Neural cell (in vitro differentiated cells): ENCODE data around the gene FOXD4L6. TPM values are rescaled to one million over a fixed set of nuclear protein-coding genes. Genes with fewer than 3 reads are reported as not detected.
"Not testable (repeated sequence)": the region's sequence is repeated elsewhere in the genome, so short reads cannot be mapped to it uniquely, and the experiment has no call there.

ENCODE experiments used
- H2AFZ ChIP-seq: fragments of 200-600, 300-800 bp; sonication (generic), shearing (Covaris generic); 2 replicates; pipeline ENCODE4 v1.6.0; 2014; ENCODE audit warnings: low read depth, mild to moderate bottlenecking, antibody characterized with exemption, low read length, moderate library complexity
- H3F3A ChIP-seq: fragments of 200-600 bp; shearing (Covaris generic); 2 replicates; pipeline ENCODE4 v1.6.1; 2016; ENCODE audit warnings: mild to moderate bottlenecking, moderate library complexity, mixed read lengths, antibody characterized with exemption, low read length; ENCODE audit not compliant: insufficient read depth, poor library complexity, severe bottlenecking
- H3K27ac ChIP-seq: fragments of 200-600, 300-800 bp; sonication (generic), shearing (Covaris generic); 2 replicates; pipeline ENCODE4 v1.5.1; 2014; ENCODE audit warnings: mild to moderate bottlenecking, low read length, moderate library complexity
- H3K27me3 ChIP-seq: fragments of 300-800, 200-600 bp; sonication (generic), shearing (Covaris generic); 2 replicates; pipeline ENCODE4 v1.6.0; 2014; ENCODE audit warnings: mild to moderate bottlenecking, low read depth, low read length, moderate library complexity; ENCODE audit not compliant: insufficient read depth
- H3K36me3 ChIP-seq: fragments of 300-800, 200-600 bp; sonication (generic), shearing (Covaris generic); 2 replicates; pipeline ENCODE4 v1.5.1; 2014; ENCODE audit warnings: mild to moderate bottlenecking, antibody characterized with exemption, low read length, moderate library complexity; ENCODE audit not compliant: insufficient read depth
- H3K4me2 ChIP-seq: fragments of 300-800, 200-600 bp; sonication (generic), shearing (Covaris generic); 2 replicates; pipeline ENCODE4 v1.6.0; 2014; ENCODE audit warnings: mild to moderate bottlenecking, low read length
- H3K4me3 ChIP-seq: fragments of 300-800, 200-600 bp; sonication (generic), shearing (Covaris generic); 2 replicates; pipeline ENCODE4 v1.5.1; 2014; ENCODE audit warnings: mild to moderate bottlenecking, low read length, moderate library complexity
- H3K79me2 ChIP-seq: fragments of 200-600 bp; shearing (Covaris generic); replicated peaks from 2 replicates; pipeline ENCODE4 v1.6.0; 2014; ENCODE audit warnings: mild to moderate bottlenecking, low read length, moderate library complexity; ENCODE audit not compliant: insufficient read depth
- H3K9ac ChIP-seq: fragments of 300-800, 200-600 bp; sonication (generic), shearing (Covaris generic); 2 replicates; pipeline ENCODE4 v1.6.1; 2016; ENCODE audit warnings: mild to moderate bottlenecking, low read length, mixed read lengths
- H3K9me2 ChIP-seq: fragments of 200-600 bp; shearing (Covaris generic); 2 replicates; pipeline ENCODE4 v1.6.1; 2016; ENCODE audit warnings: mild to moderate bottlenecking, low read length, mixed read lengths; ENCODE audit not compliant: insufficient read depth
- H3K9me3 ChIP-seq: fragments of 200-600, 300-800 bp; sonication (generic), shearing (Covaris generic); 2 replicates; pipeline ENCODE4 v1.6.1; 2016; ENCODE audit warnings: mild to moderate bottlenecking, mixed run types, low read length, moderate library complexity, mixed read lengths
- H4K20me1 ChIP-seq: fragments of 200-600 bp; shearing (Covaris generic); 2 replicates; pipeline ENCODE4 v1.6.1; 2016; ENCODE audit warnings: mild to moderate bottlenecking, mixed run types; ENCODE audit not compliant: insufficient read depth
- polyA plus RNA-seq: library from polyadenylated mRNA; depleted of rRNA; stranded (reverse); fragments of >200 nt; gene quantifications from 2 replicates; pipeline ENCODE4 v1.2.3, GENCODE V29; 2014

Gene FOXD4L6
- polyA plus RNA-seq, 1 donor from 2014 or later = 0.40 TPM

GRCh38 chr9:41124250-41125108 lies 4.0 kb downstream of the FOXD4L6 start:
- not testable (repeated sequence) for H3K36me3 ChIP-seq, H3F3A ChIP-seq

GRCh38 chr9:41123812-41124211 lies 4.7 kb downstream of the FOXD4L6 start:
- H3K4me3 ChIP-seq, H3F3A ChIP-seq, H3K79me2 ChIP-seq, H4K20me1 ChIP-seq, H3K36me3 ChIP-seq, H3K27ac ChIP-seq, H2AFZ ChIP-seq, H3K9ac ChIP-seq, H3K27me3 ChIP-seq, H3K4me2 ChIP-seq, H3K9me3 ChIP-seq, H3K9me2 ChIP-seq: not testable (repeated sequence)

More at GRCh38 chr9:41124250-41125108, 4.0 kb downstream of the FOXD4L6 start:
- H3K4me2 ChIP-seq, H3K27me3 ChIP-seq, H3K9me2 ChIP-seq, H3K9ac ChIP-seq, H3K4me3 ChIP-seq, H3K79me2 ChIP-seq, H3K27ac ChIP-seq, H4K20me1 ChIP-seq, H3K9me3 ChIP-seq, H2AFZ ChIP-seq: not testable (repeated sequence)

GRCh38 chr9:41123396-41123795 lies 5.1 kb downstream of the FOXD4L6 start:
- not testable (repeated sequence) for H3K4me2 ChIP-seq, H3K9me2 ChIP-seq, H4K20me1 ChIP-seq, H3K9me3 ChIP-seq, H3K27me3 ChIP-seq, H3F3A ChIP-seq, H3K36me3 ChIP-seq, H3K4me3 ChIP-seq, H3K9ac ChIP-seq, H3K79me2 ChIP-seq, H3K27ac ChIP-seq, H2AFZ ChIP-seq

- H3K79me2 ChIP-seq, H4K20me1 ChIP-seq, H3K9ac ChIP-seq, H3K4me2 ChIP-seq, H3K36me3 ChIP-seq, H3F3A ChIP-seq, H3K4me3 ChIP-seq, H3K27me3 ChIP-seq, H3K9me2 ChIP-seq, H3K27ac ChIP-seq, H3K9me3 ChIP-seq, H2AFZ ChIP-seq: not testable (repeated sequence)
Observed at GRCh38 chr9:41120696-41121095, 7.8 kb downstream of the FOXD4L6 start.

- not testable (repeated sequence) for H2AFZ ChIP-seq, H3K79me2 ChIP-seq, H3K27ac ChIP-seq, H3K9me3 ChIP-seq, H3K36me3 ChIP-seq, H3K9ac ChIP-seq, H3K27me3 ChIP-seq, H3F3A ChIP-seq, H3K9me2 ChIP-seq, H3K4me2 ChIP-seq, H3K4me3 ChIP-seq, H4K20me1 ChIP-seq
Observed at GRCh38 chr9:41119719-41120118, 8.8 kb downstream of the FOXD4L6 start.

GRCh38 chr9:41119311-41119710 lies 9.2 kb downstream of the FOXD4L6 start:
- not testable (repeated sequence) for H3K4me2 ChIP-seq, H2AFZ ChIP-seq, H3K4me3 ChIP-seq, H3K27ac ChIP-seq, H3K36me3 ChIP-seq, H3K9me2 ChIP-seq, H3K79me2 ChIP-seq, H3K9ac ChIP-seq, H3K9me3 ChIP-seq, H4K20me1 ChIP-seq, H3F3A ChIP-seq, H3K27me3 ChIP-seq

- H4K20me1 ChIP-seq, H3K79me2 ChIP-seq, H3K27me3 ChIP-seq, H3K27ac ChIP-seq, H3F3A ChIP-seq, H3K9me3 ChIP-seq, H2AFZ ChIP-seq, H3K4me2 ChIP-seq, H3K9ac ChIP-seq, H3K36me3 ChIP-seq, H3K4me3 ChIP-seq, H3K9me2 ChIP-seq: not testable (repeated sequence)
Observed at GRCh38 chr9:41113348-41113747, 15.1 kb downstream of the FOXD4L6 start.

- H3K27ac ChIP-seq, H3K4me2 ChIP-seq, H3K27me3 ChIP-seq, H2AFZ ChIP-seq, H3K36me3 ChIP-seq, H3K9ac ChIP-seq, H3F3A ChIP-seq, H3K79me2 ChIP-seq, H4K20me1 ChIP-seq, H3K9me3 ChIP-seq, H3K4me3 ChIP-seq, H3K9me2 ChIP-seq: not testable (repeated sequence)
Observed at GRCh38 chr9:41111414-41111813, 17.1 kb downstream of the FOXD4L6 start.
